Measurements from ENCODE around the gene PPAN. TPM values are rescaled to one million over a fixed set of nuclear protein-coding genes. Genes with fewer than 3 reads are reported as not detected.

The PPAN gene
- total RNA-seq, 1 donor from 2014 or later = 53.2 TPM

DNA sequence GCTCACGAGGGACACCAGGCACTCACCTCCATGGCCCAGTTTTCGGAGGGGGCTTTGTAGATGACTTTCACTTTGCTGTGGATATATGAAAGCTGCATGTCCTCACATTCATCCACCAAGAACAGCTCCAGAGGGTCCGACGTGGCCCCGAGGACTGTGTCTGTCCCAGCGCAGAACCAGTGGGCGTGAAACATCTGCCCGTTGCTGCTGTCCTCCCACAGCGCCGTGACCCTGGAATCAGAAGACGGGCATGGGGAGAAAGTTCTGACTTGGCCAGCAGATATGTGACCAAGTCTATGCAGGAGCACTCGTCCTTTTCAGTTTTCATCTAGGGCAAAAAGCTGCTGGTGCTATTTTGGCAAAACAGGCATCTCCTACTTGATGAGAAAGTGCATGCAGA lies 43.3 kb downstream of the PPAN start:
- TF ChIP-seq CTCF (IDR thresholded peaks at IDR 0.05; ENCODE audit: unreplicated experiment) = no peak
- Mint-ChIP-seq H3K36me3 (peaks cover 41% of the 10 kb centered on the region), H3K4me3 (no peak overlapping the region), H3K27ac (no peak overlapping the region), H3K4me1 (no peaks in the 10 kb centered on the region), H3K27me3 (ENCODE audit: low read depth) (no peaks in the 10 kb centered on the region), H3K9me3 (no peaks in the 10 kb centered on the region)
- DNase-seq (ENCODE audit: low spot score in 2 of 2, unreplicated experiment in 2 of 2) = no peak

GRCh38 chr19:10151521-10151920 lies 45.4 kb downstream of the PPAN start:
- DNase-seq (ENCODE audit: low spot score in 2 of 2, unreplicated experiment in 2 of 2) = no peak
- Mint-ChIP-seq H3K9me3 (no peaks in the 10 kb centered on the region), H3K36me3 (peaks cover 37% of the 10 kb centered on the region), H3K4me3 (no peak overlapping the region), H3K27ac (no peak overlapping the region), H3K4me1 (no peaks in the 10 kb centered on the region), H3K27me3 (ENCODE audit: low read depth) (no peaks in the 10 kb centered on the region)
- TF ChIP-seq CTCF (IDR thresholded peaks at IDR 0.05; ENCODE audit: unreplicated experiment) = no peak

- Mint-ChIP-seq H3K4me3 (no peak overlapping the region), H3K27me3 (ENCODE audit: low read depth) (no peaks in the 10 kb centered on the region), H3K27ac (no peak overlapping the region), H3K36me3 (peaks cover 35% of the 10 kb centered on the region), H3K4me1 (no peaks in the 10 kb centered on the region), H3K9me3 (no peaks in the 10 kb centered on the region)
- TF ChIP-seq CTCF (IDR thresholded peaks at IDR 0.05; ENCODE audit: unreplicated experiment) = no peak
- DNase-seq (ENCODE audit: low spot score in 2 of 2, unreplicated experiment in 2 of 2) = no peak
Measured at GRCh38 chr19:10152100-10152499, 45.9 kb downstream of the PPAN start.

- Mint-ChIP-seq H3K4me3 (no peak overlapping the region), H3K4me1 (no peaks in the 10 kb centered on the region), H3K27ac (no peak overlapping the region), H3K9me3 (no peaks in the 10 kb centered on the region), H3K27me3 (ENCODE audit: low read depth) (no peaks in the 10 kb centered on the region), H3K36me3 (peaks cover 39% of the 10 kb centered on the region)
- no peak for TF ChIP-seq CTCF (IDR thresholded peaks at IDR 0.05; ENCODE audit: unreplicated experiment)
- DNase-seq (ENCODE audit: low spot score in 2 of 2, unreplicated experiment in 2 of 2) = no peak
Measured at GRCh38 chr19:10155839-10156238, 49.7 kb downstream of the PPAN start.

- peaks cover 32% of the 10 kb centered on the region for H3K36me3 Mint-ChIP-seq
- H3K27ac Mint-ChIP-seq = no peak overlapping the region
- no peaks in the 10 kb centered on the region for H3K9me3 Mint-ChIP-seq
- H3K27me3 Mint-ChIP-seq (ENCODE audit: low read depth) = no peaks in the 10 kb centered on the region
- no peak for DNase-seq (ENCODE audit: low spot score in 2 of 2, unreplicated experiment in 2 of 2)
- no peaks in the 10 kb centered on the region for H3K4me1 Mint-ChIP-seq
- TF ChIP-seq CTCF (IDR thresholded peaks at IDR 0.05; ENCODE audit: unreplicated experiment) = no peak
- H3K4me3 Mint-ChIP-seq = no peak overlapping the region
Measured at GRCh38 chr19:10158071-10158470, 51.9 kb downstream of the PPAN start.

DNA sequence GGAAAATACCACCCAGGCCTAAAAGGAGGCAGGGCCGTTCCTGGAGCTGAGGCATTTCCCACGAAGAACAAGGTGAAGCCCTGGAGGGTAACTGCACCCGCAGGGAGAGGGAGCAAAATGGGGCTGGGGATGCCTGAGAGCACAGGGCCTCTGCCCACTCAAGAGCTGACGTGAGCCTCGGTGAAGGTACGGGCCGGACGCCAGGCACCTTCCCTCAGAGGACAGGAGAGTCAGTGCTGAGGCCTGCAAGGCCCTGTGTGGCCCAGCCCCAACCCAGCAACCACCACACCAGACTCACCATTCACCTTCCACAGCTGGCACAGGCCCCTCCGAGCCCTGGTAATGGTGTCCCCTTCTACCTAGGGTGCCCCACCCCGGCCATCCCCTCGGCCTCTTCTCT lies 52.3 kb downstream of the PPAN start:
- Mint-ChIP-seq H3K4me3 (no peak overlapping the region), H3K9me3 (no peaks in the 10 kb centered on the region), H3K27me3 (ENCODE audit: low read depth) (no peaks in the 10 kb centered on the region), H3K4me1 (no peaks in the 10 kb centered on the region), H3K36me3 (peaks cover 35% of the 10 kb centered on the region), H3K27ac (no peak overlapping the region)
- no peak for TF ChIP-seq CTCF (IDR thresholded peaks at IDR 0.05; ENCODE audit: unreplicated experiment)
- DNase-seq (ENCODE audit: low spot score in 2 of 2, unreplicated experiment in 2 of 2) = no peak
